HG03159 (cell line): ENCODE results near the gene PCDHGA1.
A peak's percentile ranks its signal among the peaks of the same experiment; 100 is the strongest.

Experiments used
- ATAC-seq: cut with Tn5 transposase; IDR thresholded peaks from one replicate; pipeline ENCODE4 v1.9.1; 2021; ENCODE audit warnings: mild to moderate bottlenecking, moderate library complexity; ENCODE audit not compliant: unreplicated experiment

PCDHGA1 gene

GRCh38 chr5:141527426-141527825 is 197.1 kb downstream of the PCDHGA1 start:
- ATAC-seq, result no peak

- ATAC-seq, result no peak
Observed at GRCh38 chr5:141528291-141528984, 198.1 kb downstream of the PCDHGA1 start.

- ATAC-seq, result peak; percentile 41
Observed at GRCh38 chr5:141529002-141529401, 198.7 kb downstream of the PCDHGA1 start.

GRCh38 chr5:141529873-141530272 is 199.6 kb downstream of the PCDHGA1 start:
- ATAC-seq, result peak; percentile 47

GRCh38 chr5:141532726-141533125 is 202.4 kb downstream of the PCDHGA1 start:
- no peak for ATAC-seq

- no peak for ATAC-seq
Observed at GRCh38 chr5:141533897-141534296, 203.6 kb downstream of the PCDHGA1 start.

GRCh38 chr5:141534492-141535213 is 204.3 kb downstream of the PCDHGA1 start:
- ATAC-seq, result no peak

DNA sequence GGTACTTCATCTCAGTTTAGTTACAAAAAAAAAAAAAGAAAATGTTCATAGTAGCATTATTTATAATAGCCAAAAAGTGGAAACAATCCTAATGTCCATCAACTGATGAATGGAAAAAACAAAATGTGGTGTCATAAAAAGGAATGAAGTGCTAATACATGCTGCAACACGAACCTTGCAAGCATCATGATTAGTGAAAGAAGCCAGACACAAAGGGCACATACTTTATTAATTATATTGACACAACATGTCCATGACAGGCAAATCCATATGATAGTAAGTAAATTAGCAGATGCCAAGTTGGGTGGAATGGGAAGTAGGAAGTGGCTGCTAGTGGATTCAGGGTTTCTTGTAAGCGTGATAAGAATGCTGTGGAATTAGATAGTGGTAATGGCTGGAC is 212.7 kb downstream of the PCDHGA1 start:
- no peak for ATAC-seq

GRCh38 chr5:141547488-141547887 is 217.2 kb downstream of the PCDHGA1 start:
- no peak for ATAC-seq

- ATAC-seq, result no peak
Observed at GRCh38 chr5:141547921-141548320, 217.6 kb downstream of the PCDHGA1 start.

GRCh38 chr5:141557681-141558136 is 227.4 kb downstream of the PCDHGA1 start:
- ATAC-seq, result peak; percentile 69

DNA sequence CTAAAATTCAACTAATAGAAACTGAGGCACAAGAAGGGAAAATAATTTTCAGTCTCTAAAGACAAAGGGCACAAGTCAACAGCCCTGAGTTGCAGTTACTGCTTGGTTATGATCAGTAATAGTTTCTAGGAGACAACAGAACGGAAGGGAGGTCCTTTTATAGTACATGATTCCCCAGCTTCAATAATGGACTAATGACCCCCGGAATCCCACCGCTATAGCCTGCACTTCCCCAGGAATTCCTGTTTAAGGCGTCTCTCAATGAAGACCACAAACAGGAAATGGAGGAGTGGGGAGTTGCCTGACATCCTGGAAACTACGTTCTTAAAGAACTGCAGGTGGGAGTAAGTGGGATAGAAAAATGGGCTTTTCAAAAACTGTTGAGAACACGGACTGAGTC is 227.8 kb downstream of the PCDHGA1 start:
- ATAC-seq, result peak; percentile 9

- no peak for ATAC-seq
Observed at GRCh38 chr5:141559461-141559860, 229.1 kb downstream of the PCDHGA1 start.

DNA sequence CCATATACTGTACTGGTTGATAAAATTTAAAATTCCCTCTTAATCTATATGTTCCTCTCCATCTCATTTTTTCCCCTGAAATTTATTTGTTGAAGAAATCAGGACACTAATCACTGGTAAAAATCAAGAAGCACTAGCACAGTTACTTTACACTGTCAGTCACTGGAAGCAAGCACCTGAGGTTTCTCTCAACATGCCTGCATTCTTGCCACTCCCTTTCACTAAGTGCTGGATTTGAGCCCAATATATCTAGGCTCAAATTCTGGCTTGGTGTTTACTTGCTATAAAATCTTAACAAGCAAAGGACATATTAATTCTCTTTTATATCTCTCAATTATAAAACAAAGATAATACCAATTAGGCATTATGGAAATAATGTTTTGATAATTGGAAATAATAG is 229.8 kb downstream of the PCDHGA1 start:
- no peak for ATAC-seq

GRCh38 chr5:141560725-141561483 is 230.6 kb downstream of the PCDHGA1 start:
- ATAC-seq, result no peak
